GM12891 (cell line): ENCODE results near the gene HECTD2.

Source experiments
- PAX5 ChIP-seq: IDR thresholded peaks from 2 replicates; pipeline ENCODE4 v1.6.1; 2011; ENCODE audit warnings: low read length, moderate library complexity, mild to moderate bottlenecking; ENCODE audit not compliant: insufficient read depth, severe bottlenecking
- POLR2A ChIP-seq: IDR thresholded peaks from 2 replicates; pipeline ENCODE4 v1.6.1; 2011; ENCODE audit warnings: low read depth, low read length, control low read depth
- POLR2AphosphoS5 ChIP-seq: IDR thresholded peaks from 2 replicates; pipeline ENCODE4 v1.6.1; 2011; ENCODE audit warnings: low read depth, low read length, control low read depth
- TAF1 ChIP-seq: IDR thresholded peaks from 2 replicates; pipeline ENCODE4 v1.6.1; 2011; ENCODE audit warnings: low read depth, low read length, control low read depth

DNA sequence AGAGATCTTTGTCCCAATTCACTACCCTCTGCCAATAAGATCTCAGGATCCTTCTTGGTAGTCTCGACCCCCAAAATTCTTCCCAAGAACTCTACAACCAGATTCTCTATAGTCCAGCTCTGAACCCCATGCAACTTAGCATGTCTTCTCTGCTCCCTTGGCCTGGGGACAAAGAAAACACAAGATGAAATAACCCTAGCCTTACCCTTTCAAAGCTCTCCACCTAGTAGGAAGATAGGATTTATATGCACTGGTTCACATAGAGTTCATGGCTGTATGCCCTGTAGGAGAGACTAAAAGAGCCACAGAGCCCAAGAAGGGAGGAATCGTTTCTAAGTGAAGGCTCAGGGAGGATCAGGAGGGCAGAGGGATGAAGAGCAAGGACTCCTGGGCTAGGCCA, 126.6 kb downstream of the HECTD2 start:
- TF ChIP-seq TAF1 = no peak
- TF ChIP-seq PAX5 = no peak
- no peak for TF ChIP-seq POLR2A
- no peak for TF ChIP-seq POLR2AphosphoS5
